ENCODE measurements around the gene AFAP1. TPM values are rescaled to one million over a fixed set of nuclear protein-coding genes. Genes with fewer than 3 reads are reported as not detected.
"Not testable (repeated sequence)": the region's sequence is repeated elsewhere in the genome, so short reads cannot be mapped to it uniquely, and the experiment has no call there.

Gene AFAP1
- total and polyA plus RNA-seq, 8 donors = 3.2 to 15.9 (median 6.3) TPM

- no peak overlapping the region for H3K4me3 ChIP-seq
- ATAC-seq = no peak
- H3K27me3 ChIP-seq = no peaks in the 10 kb centered on the region
- H3K36me3 ChIP-seq = no peaks in the 10 kb centered on the region
- TF ChIP-seq, protein P1, sequence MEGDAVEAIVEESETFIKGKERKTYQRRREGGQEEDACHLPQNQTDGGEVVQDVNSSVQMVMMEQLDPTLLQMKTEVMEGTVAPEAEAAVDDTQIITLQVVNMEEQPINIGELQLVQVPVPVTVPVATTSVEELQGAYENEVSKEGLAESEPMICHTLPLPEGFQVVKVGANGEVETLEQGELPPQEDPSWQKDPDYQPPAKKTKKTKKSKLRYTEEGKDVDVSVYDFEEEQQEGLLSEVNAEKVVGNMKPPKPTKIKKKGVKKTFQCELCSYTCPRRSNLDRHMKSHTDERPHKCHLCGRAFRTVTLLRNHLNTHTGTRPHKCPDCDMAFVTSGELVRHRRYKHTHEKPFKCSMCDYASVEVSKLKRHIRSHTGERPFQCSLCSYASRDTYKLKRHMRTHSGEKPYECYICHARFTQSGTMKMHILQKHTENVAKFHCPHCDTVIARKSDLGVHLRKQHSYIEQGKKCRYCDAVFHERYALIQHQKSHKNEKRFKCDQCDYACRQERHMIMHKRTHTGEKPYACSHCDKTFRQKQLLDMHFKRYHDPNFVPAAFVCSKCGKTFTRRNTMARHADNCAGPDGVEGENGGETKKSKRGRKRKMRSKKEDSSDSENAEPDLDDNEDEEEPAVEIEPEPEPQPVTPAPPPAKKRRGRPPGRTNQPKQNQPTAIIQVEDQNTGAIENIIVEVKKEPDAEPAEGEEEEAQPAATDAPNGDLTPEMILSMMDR (IDR thresholded peaks at IDR 0.05) = no peak
- no peak overlapping the region for H3K27ac ChIP-seq
- no peak for FAIRE-seq
- intact Hi-C loops (cut with DNase I) = no loop called here
- H3K9me3 ChIP-seq = no peaks in the 10 kb centered on the region
- no peaks in the 10 kb centered on the region for H3K4me1 ChIP-seq
- no peak for DNase-seq
- 81 to 86% methylated on average over 12 of the region's 12 CpGs for WGBS, 2 donors
Measured at GRCh38 chr4:7918981-7919380, 20.7 kb downstream of the AFAP1 start.

- ATAC-seq; H3K27ac ChIP-seq; H3K36me3 ChIP-seq; H3K4me3 ChIP-seq; intact Hi-C loops (cut with DNase I); DNase-seq; H3K27me3 ChIP-seq; H3K4me1 ChIP-seq; FAIRE-seq; H3K9me3 ChIP-seq: not testable (repeated sequence)
- WGBS, 2 donors = 87 to 89% methylated on average over 18 of the region's 18 CpGs
Measured at GRCh38 chr4:7918187-7918586, 21.5 kb downstream of the AFAP1 start.

- no peak overlapping the region for H3K27ac ChIP-seq
- TF ChIP-seq, protein P1 (IDR thresholded peaks at IDR 0.05) = no peak
- intact Hi-C loops (cut with DNase I) = no loop called here
- no peaks in the 10 kb centered on the region for H3K9me3 ChIP-seq
- H3K4me1 ChIP-seq = no peaks in the 10 kb centered on the region
- ATAC-seq (no peak), DNase-seq (no peak), FAIRE-seq (no peak)
- H3K36me3 ChIP-seq = no peaks in the 10 kb centered on the region
- H3K4me3 ChIP-seq = no peak overlapping the region
- 88% methylated on average over 6 of the region's 6 CpGs for WGBS, 2 donors
- no peaks in the 10 kb centered on the region for H3K27me3 ChIP-seq
Measured at GRCh38 chr4:7917669-7918068, 22.0 kb downstream of the AFAP1 start.

- ATAC-seq = no peak
- WGBS, 2 donors = 69 to 70% methylated on average over 6 of the region's 6 CpGs
Measured at GRCh38 chr4:7915875-7916242, 23.8 kb downstream of the AFAP1 start.

GRCh38 chr4:7912826-7913225, 26.8 kb downstream of the AFAP1 start:
- ATAC-seq (no peak), DNase-seq (no peak), FAIRE-seq (no peak)
- Histone ChIP-seq H3K27ac (no peak overlapping the region), H3K9me3 (no peaks in the 10 kb centered on the region), H3K36me3 (no peaks in the 10 kb centered on the region), H3K4me3 (no peak overlapping the region), H3K4me1 (peaks cover 0 to 3% (median 0%) of the 10 kb centered on the region in 3 donors), H3K27me3 (no peaks in the 10 kb centered on the region)
- intact Hi-C loops (cut with DNase I) = no loop called here
- TF ChIP-seq, protein P1 (IDR thresholded peaks at IDR 0.05) = no peak
- 96 to 100% methylated on average over 1 of the region's 1 CpG for WGBS, 2 donors

More at GRCh38 chr4:7915875-7916242, 23.8 kb downstream of the AFAP1 start:
- no peaks in the 10 kb centered on the region for H3K4me1 ChIP-seq
- no peak for DNase-seq
- H3K27me3 ChIP-seq = no peaks in the 10 kb centered on the region
- no peak for FAIRE-seq
- no peak overlapping the region for H3K27ac ChIP-seq
- TF ChIP-seq, protein P1 (IDR thresholded peaks at IDR 0.05) = no peak
- H3K36me3 ChIP-seq = no peaks in the 10 kb centered on the region
- intact Hi-C loops (cut with DNase I) = no loop called here
- H3K4me3 ChIP-seq = no peak overlapping the region
- H3K9me3 ChIP-seq = no peaks in the 10 kb centered on the region
